GM19395 (cell line): Measurements from ENCODE around the gene C20orf141.

ENCODE experiments used
- ATAC-seq: cut with Tn5 transposase; IDR thresholded peaks from one replicate; pipeline ENCODE4 v1.9.1; 2021; ENCODE audit warnings: mild to moderate bottlenecking, moderate library complexity; ENCODE audit not compliant: unreplicated experiment

The C20orf141 gene

GRCh38 chr20:2846698-2847097 lies 31.9 kb downstream of the C20orf141 start:
- ATAC-seq = no peak

- no peak for ATAC-seq
Observed at GRCh38 chr20:2847802-2848201, 33.0 kb downstream of the C20orf141 start.

DNA sequence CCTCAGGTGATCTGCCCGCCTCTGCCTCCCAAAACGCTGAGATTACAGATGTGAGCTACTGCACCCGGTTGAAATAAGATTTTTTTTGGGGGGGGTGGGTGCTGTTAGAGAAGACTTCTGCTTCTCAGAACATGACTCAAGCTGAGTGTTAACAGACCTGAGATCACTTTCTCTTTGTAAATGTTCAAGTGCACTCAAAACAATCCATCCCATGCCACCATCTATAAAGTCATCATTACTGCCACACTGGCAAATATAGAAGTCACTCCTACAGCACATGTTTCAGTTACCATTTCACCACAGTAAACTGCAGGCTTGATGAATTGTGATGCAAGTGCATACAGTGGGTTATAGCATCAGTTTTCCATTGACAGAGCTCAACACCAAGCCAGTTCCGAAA lies 34.7 kb downstream of the C20orf141 start:
- no peak for ATAC-seq

- no peak for ATAC-seq
Observed at GRCh38 chr20:2851086-2851485, 36.3 kb downstream of the C20orf141 start.

DNA sequence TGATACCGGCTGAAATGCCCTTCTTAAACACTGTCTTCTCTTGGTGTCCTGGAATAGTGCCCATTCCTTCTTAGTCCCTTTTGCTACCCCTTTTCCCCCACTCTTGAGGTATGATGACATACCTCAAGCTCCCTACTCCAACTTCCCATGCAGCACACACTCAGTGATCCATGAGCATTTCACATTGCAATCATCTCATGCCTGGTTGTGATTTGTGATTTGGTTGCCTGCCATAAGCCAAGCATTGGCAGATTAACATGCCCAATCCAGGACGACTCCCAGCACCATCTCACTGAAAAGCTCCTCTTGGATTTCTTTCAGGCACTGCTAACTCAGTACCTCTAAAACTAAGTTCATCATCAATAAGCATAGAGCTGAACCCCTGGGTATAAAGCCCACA lies 43.8 kb downstream of the C20orf141 start:
- ATAC-seq = no peak

GRCh38 chr20:2859330-2860121 lies 44.7 kb downstream of the C20orf141 start:
- no peak for ATAC-seq

DNA sequence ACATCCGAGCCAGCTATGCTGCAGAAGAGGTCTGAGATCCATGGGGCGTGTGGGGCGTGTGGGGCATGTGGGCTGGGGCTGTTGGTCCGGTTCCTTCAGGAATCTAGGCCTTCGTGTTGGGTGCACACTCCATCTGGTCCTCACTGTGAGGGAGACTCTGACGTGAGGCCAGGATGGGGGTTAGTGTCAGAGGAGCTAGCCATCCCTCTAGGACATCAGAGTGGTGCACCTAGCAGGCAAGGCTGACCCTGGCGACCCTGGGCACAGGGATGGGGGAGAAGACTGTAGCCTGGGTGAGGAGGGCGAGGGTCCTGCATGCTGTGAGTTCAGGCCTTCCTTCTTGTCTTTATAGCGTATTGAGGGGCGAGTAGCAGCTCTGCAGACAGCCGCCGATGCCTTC lies 49.8 kb downstream of the C20orf141 start:
- no peak for ATAC-seq

DNA sequence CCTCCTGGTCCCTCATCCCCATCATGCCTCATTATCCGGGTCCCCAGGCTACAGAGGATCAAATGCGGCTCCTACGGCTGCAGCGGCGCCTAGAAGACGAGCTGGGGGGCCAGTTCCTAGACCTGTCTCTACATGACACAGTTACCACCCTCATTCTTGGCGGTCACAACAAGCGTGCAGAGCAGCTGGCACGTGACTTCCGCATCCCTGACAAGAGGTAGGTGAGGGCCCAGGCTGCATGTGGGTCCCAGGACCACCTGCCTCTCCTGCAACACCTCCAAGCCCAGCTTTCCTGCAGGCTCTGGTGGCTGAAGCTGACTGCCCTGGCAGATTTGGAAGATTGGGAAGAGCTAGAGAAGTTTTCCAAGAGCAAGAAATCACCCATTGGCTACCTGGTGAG lies 50.3 kb downstream of the C20orf141 start:
- no peak for ATAC-seq
